HG03060 (cell line): ENCODE results near the gene CD52.
A peak's percentile ranks its signal among the peaks of the same experiment; 100 is the strongest.
"Not testable (repeated sequence)": the region's sequence is repeated elsewhere in the genome, so short reads cannot be mapped to it uniquely, and the experiment has no call there.

ENCODE experiments used
- ATAC-seq: cut with Tn5 transposase; IDR thresholded peaks from one replicate; pipeline ENCODE4 v1.9.1; 2021; ENCODE audit warnings: low read depth, moderate number of reproducible peaks; ENCODE audit not compliant: unreplicated experiment

The CD52 gene

GRCh38 chr1:26297057-26297790 is 20.5 kb upstream of the CD52 start:
- no peak for ATAC-seq

GRCh38 chr1:26297791-26298124 is 20.0 kb upstream of the CD52 start:
- no peak for ATAC-seq

GRCh38 chr1:26300578-26301275 is 17.0 kb upstream of the CD52 start:
- no peak for ATAC-seq

GRCh38 chr1:26302733-26303405 is 14.9 kb upstream of the CD52 start:
- no peak for ATAC-seq

- peak; percentile 3 for ATAC-seq
Measured at GRCh38 chr1:26305667-26306289, 12.0 kb upstream of the CD52 start.

- ATAC-seq, result peak; percentile 88
Measured at GRCh38 chr1:26306290-26307229, 11.2 kb upstream of the CD52 start, which contains the start of gene UBXN11. Gene UBXN11, minus strand, starts transcription at chr1:26306636. Its CDS starts 3,753 bp downstream, at chr1:26302883.

- ATAC-seq, result no peak
Measured at GRCh38 chr1:26307363-26307781, 10.4 kb upstream of the CD52 start.

GRCh38 chr1:26307966-26308899 is 9.5 kb upstream of the CD52 start:
- ATAC-seq, result not testable (repeated sequence)

- no peak for ATAC-seq
Measured at GRCh38 chr1:26314501-26314900, 3.3 kb upstream of the CD52 start.

GRCh38 chr1:26315874-26316850 is 1.6 kb upstream of the CD52 start:
- no peak for ATAC-seq

- ATAC-seq, result no peak
Measured at GRCh38 chr1:26317146-26317545, 612 bp upstream of the CD52 start.

GRCh38 chr1:26318338-26319064 is 743 bp downstream of the CD52 start:
- ATAC-seq, result no peak

GRCh38 chr1:26320896-26321295 is 3.1 kb downstream of the CD52 start:
- no peak for ATAC-seq

- ATAC-seq, result no peak
Measured at GRCh38 chr1:26321315-26322041, 3.7 kb downstream of the CD52 start.

GRCh38 chr1:26322042-26322331 is 4.2 kb downstream of the CD52 start:
- no peak for ATAC-seq

GRCh38 chr1:26323382-26323781 is 5.6 kb downstream of the CD52 start:
- ATAC-seq, result no peak

GRCh38 chr1:26324550-26324949 is 6.8 kb downstream of the CD52 start:
- no peak for ATAC-seq
